WTC11 (cell line): ENCODE results near the gene PPFIBP1. TPM values are rescaled to one million over a fixed set of nuclear protein-coding genes. Genes with fewer than 3 reads are reported as not detected.

ENCODE experiments used
- ATAC-seq: fragments of 200-7000 bp; cut with Tn5 transposase; 2 replicates; pipeline ENCODE4 v1.10.0; 2021; ENCODE audit warnings: mild to moderate bottlenecking, moderate library complexity
- CTCF ChIA-PET: fragments of 300-600 bp; sonication (Branson Sonifier 250); formaldehyde crosslinking; loops from one replicate; lab custom pipeline; 2021; ENCODE audit warnings: antibody characterized with exemption; lab: Charles Lee
- POLR2A ChIA-PET: fragments of 350-600 bp; sonication (Branson Sonifier 250); formaldehyde crosslinking; loops from one replicate; lab custom pipeline; 2021; ENCODE audit warnings: antibody characterized with exemption; lab: Charles Lee
- DNase-seq: peaks from one replicate; pipeline ENCODE4 v3.0.0; 2021; ENCODE audit warnings: low spot score
- H3K27ac Mint-ChIP-seq: 2 replicates; pipeline ENCODE4 v1.8.0; 2021; ENCODE audit warnings: mixed read lengths
- H3K27me3 Mint-ChIP-seq: 2 replicates; pipeline ENCODE4 v1.8.0; 2021; ENCODE audit warnings: low read depth, mild to moderate bottlenecking, moderate library complexity, mixed read lengths
- H3K36me3 Mint-ChIP-seq: 2 replicates; pipeline ENCODE4 v1.8.0; 2021; ENCODE audit warnings: mixed read lengths
- H3K4me1 Mint-ChIP-seq: 2 replicates; pipeline ENCODE4 v1.8.0; 2022; ENCODE audit warnings: mixed read lengths
- H3K4me3 Mint-ChIP-seq: 2 replicates; pipeline ENCODE4 v1.8.0; 2021; ENCODE audit warnings: mild to moderate bottlenecking, moderate library complexity, mixed read lengths
- H3K9me3 Mint-ChIP-seq: 2 replicates; pipeline ENCODE4 v1.8.0; 2021; ENCODE audit warnings: mixed read lengths
- ETV6 ChIP-seq: sonication (generic); formaldehyde crosslinking; IDR thresholded peaks from 2 replicates; pipeline ENCODE4 v1.8.1; 2022; ENCODE audit warnings: mild to moderate bottlenecking, missing genetic modification reagents
- NFATC4 ChIP-seq: fragments of 250-450 bp; sonication (Bioruptor Pico); IDR thresholded peaks from 2 replicates; pipeline ENCODE4 v1.9.0; 2021; ENCODE audit warnings: mild to moderate bottlenecking
- NR1H2 ChIP-seq: sonication (generic); formaldehyde crosslinking; IDR thresholded peaks from 2 replicates; pipeline ENCODE4 v1.9.0; 2021; ENCODE audit warnings: mild to moderate bottlenecking, moderate library complexity, missing genetic modification reagents
- RORB ChIP-seq: fragments of 250-450 bp; sonication (Bioruptor Pico); IDR thresholded peaks from 2 replicates; pipeline ENCODE4 v1.9.0; 2021; ENCODE audit warnings: mild to moderate bottlenecking
- SMAD3 ChIP-seq: sonication (generic); formaldehyde crosslinking; IDR thresholded peaks from 2 replicates; pipeline ENCODE4 v1.8.0; 2022; ENCODE audit warnings: missing genetic modification reagents, mild to moderate bottlenecking, borderline replicate concordance
- SOX15 ChIP-seq: fragments of 250-450 bp; sonication (Bioruptor Pico); IDR thresholded peaks from 2 replicates; pipeline ENCODE4 v1.9.0; 2021; ENCODE audit warnings: mild to moderate bottlenecking
- ZNF121 ChIP-seq: sonication (generic); formaldehyde crosslinking; IDR thresholded peaks from 2 replicates; pipeline ENCODE4 v1.8.0; 2023; ENCODE audit warnings: missing genetic modification reagents
- ZNF317 ChIP-seq: sonication (generic); formaldehyde crosslinking; IDR thresholded peaks from 2 replicates; pipeline ENCODE4 v1.8.1; 2023; ENCODE audit warnings: low read depth, mild to moderate bottlenecking, moderate library complexity, missing genetic modification reagents, borderline replicate concordance
- total RNA-seq: library from RNA; stranded (reverse); gene quantifications from 3 replicates; pipeline ENCODE4 v1.2.3, GENCODE V29; 2021
- TF ChIP-seq, protein P1 (sequence below): sonication (generic); formaldehyde crosslinking; IDR thresholded peaks from 2 replicates; pipeline ENCODE4 v1.8.1; 2023; ENCODE audit warnings: mild to moderate bottlenecking, missing genetic modification reagents, moderate library complexity
- TF ChIP-seq, protein P2 (sequence below): sonication (generic); formaldehyde crosslinking; IDR thresholded peaks from 2 replicates; pipeline ENCODE4 v1.8.1; 2023; ENCODE audit warnings: mild to moderate bottlenecking, missing genetic modification reagents
- TF ChIP-seq, protein P3 (sequence below): fragments of 250-450 bp; sonication (Bioruptor Pico); IDR thresholded peaks from 2 replicates; pipeline ENCODE4 v1.9.0; 2021; ENCODE audit warnings: mild to moderate bottlenecking, borderline replicate concordance
- TF ChIP-seq, protein P4 (sequence below): fragments of 250-450 bp; sonication (Bioruptor Pico); conservative IDR thresholded peaks from 2 replicates; pipeline ENCODE4 v1.9.0; 2021; ENCODE audit warnings: mild to moderate bottlenecking
- TF ChIP-seq, protein P5 (sequence below): sonication (generic); formaldehyde crosslinking; conservative IDR thresholded peaks from 2 replicates; pipeline ENCODE4 v1.8.1; 2023; ENCODE audit warnings: mild to moderate bottlenecking, low read depth, missing genetic modification reagents, moderate library complexity
- TF ChIP-seq, protein P6 (sequence below): sonication (generic); formaldehyde crosslinking; IDR thresholded peaks from 2 replicates; pipeline ENCODE4 v1.8.1; 2022; ENCODE audit warnings: missing genetic modification reagents, borderline replicate concordance
- TF ChIP-seq, protein P7 (sequence below): sonication (generic); formaldehyde crosslinking; conservative IDR thresholded peaks from 2 replicates; pipeline ENCODE4 v1.8.1; 2022; ENCODE audit warnings: mild to moderate bottlenecking, missing genetic modification reagents
- TF ChIP-seq, protein P8 (sequence below): sonication (generic); formaldehyde crosslinking; IDR thresholded peaks from 2 replicates; pipeline ENCODE4 v1.8.1; 2023; ENCODE audit warnings: mild to moderate bottlenecking, missing genetic modification reagents
- TF ChIP-seq, protein P9 (sequence below): sonication (generic); formaldehyde crosslinking; IDR thresholded peaks from 2 replicates; pipeline ENCODE4 v1.8.1; 2023; ENCODE audit warnings: mild to moderate bottlenecking, missing genetic modification reagents, borderline replicate concordance

Gene PPFIBP1
- total RNA-seq, 1 experiment from 2014 or later: 27.7 TPM

DNA sequence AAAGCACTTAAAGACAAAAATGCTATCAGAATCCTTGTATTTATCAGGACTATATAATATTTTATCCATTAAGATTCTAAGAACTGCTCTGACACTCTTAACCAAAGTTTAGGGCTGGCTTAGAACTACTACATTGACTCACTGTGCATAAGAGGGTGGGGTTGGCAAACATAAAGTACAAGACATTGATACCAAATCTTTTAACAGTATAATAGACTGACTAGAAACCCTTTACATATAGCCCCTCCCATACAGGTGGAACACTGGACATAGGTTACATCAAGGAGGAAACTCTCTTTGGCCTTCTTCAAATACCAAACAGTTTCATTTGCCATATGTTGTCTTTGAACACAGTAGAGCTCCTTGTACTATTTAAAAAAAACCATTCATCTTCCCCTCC, 156.6 kb downstream of the PPFIBP1 start:
- Mint-ChIP-seq H3K4me1 (no peaks in the 10 kb centered on the region), H3K36me3 (peaks cover 6% of the 10 kb centered on the region), H3K9me3 (no peaks in the 10 kb centered on the region), H3K4me3 (no peak overlapping the region), H3K27me3 (no peaks in the 10 kb centered on the region), H3K27ac (no peak overlapping the region)
- ChIA-PET CTCF (no interaction called here), POLR2A (no interaction called here)
- ATAC-seq (no peak), DNase-seq (no peak)
- TF ChIP-seq, protein P1, sequence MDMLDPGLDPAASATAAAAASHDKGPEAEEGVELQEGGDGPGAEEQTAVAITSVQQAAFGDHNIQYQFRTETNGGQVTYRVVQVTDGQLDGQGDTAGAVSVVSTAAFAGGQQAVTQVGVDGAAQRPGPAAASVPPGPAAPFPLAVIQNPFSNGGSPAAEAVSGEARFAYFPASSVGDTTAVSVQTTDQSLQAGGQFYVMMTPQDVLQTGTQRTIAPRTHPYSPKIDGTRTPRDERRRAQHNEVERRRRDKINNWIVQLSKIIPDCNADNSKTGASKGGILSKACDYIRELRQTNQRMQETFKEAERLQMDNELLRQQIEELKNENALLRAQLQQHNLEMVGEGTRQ (CRISPR knock-in tag): no peak
- TF ChIP-seq, protein P2, sequence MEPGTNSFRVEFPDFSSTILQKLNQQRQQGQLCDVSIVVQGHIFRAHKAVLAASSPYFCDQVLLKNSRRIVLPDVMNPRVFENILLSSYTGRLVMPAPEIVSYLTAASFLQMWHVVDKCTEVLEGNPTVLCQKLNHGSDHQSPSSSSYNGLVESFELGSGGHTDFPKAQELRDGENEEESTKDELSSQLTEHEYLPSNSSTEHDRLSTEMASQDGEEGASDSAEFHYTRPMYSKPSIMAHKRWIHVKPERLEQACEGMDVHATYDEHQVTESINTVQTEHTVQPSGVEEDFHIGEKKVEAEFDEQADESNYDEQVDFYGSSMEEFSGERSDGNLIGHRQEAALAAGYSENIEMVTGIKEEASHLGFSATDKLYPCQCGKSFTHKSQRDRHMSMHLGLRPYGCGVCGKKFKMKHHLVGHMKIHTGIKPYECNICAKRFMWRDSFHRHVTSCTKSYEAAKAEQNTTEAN: no peak
- TF ChIP-seq, protein P3, sequence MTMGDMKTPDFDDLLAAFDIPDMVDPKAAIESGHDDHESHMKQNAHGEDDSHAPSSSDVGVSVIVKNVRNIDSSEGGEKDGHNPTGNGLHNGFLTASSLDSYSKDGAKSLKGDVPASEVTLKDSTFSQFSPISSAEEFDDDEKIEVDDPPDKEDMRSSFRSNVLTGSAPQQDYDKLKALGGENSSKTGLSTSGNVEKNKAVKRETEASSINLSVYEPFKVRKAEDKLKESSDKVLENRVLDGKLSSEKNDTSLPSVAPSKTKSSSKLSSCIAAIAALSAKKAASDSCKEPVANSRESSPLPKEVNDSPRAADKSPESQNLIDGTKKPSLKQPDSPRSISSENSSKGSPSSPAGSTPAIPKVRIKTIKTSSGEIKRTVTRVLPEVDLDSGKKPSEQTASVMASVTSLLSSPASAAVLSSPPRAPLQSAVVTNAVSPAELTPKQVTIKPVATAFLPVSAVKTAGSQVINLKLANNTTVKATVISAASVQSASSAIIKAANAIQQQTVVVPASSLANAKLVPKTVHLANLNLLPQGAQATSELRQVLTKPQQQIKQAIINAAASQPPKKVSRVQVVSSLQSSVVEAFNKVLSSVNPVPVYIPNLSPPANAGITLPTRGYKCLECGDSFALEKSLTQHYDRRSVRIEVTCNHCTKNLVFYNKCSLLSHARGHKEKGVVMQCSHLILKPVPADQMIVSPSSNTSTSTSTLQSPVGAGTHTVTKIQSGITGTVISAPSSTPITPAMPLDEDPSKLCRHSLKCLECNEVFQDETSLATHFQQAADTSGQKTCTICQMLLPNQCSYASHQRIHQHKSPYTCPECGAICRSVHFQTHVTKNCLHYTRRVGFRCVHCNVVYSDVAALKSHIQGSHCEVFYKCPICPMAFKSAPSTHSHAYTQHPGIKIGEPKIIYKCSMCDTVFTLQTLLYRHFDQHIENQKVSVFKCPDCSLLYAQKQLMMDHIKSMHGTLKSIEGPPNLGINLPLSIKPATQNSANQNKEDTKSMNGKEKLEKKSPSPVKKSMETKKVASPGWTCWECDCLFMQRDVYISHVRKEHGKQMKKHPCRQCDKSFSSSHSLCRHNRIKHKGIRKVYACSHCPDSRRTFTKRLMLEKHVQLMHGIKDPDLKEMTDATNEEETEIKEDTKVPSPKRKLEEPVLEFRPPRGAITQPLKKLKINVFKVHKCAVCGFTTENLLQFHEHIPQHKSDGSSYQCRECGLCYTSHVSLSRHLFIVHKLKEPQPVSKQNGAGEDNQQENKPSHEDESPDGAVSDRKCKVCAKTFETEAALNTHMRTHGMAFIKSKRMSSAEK: no peak
- TF ChIP-seq, protein P4, sequence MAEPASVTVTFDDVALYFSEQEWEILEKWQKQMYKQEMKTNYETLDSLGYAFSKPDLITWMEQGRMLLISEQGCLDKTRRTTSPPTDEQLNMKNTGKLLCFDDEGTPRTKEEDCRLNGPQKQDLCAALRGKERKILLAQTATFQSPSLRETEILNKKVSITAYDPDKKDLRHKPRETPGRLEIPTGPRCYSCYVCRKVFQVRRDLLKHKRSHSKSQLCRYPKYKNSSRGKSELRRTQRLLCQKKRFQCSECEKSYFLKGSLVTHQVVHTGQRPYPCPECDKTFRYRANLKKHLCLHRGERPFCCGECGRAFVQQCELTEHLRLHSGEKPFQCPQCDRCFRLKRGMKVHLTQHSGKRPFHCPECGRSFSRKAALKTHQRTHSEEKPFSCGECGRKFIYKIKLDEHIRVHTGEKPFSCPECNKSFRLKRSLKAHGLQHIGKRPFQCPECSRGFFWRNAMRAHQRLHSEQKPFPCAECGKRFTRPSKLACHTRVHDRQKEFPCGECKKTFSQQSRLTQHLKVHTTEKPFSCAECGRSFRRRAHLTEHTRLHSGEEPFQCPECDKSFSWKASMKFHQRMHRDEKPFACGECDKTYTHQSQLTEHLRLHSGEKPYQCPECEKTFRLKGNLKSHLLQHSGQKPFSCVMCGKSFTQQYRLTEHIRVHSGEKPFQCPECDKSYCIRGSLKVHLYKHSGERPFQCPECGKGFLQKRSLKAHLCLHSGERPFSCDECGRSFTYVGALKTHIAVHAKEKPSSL (CRISPR knock-in tag): no peak
- no peak for TF ChIP-seq ZNF121 (CRISPR knock-in tag)
- TF ChIP-seq ZNF317: no peak
- no peak for TF ChIP-seq SMAD3 (CRISPR knock-in tag)
- TF ChIP-seq, protein P5, sequence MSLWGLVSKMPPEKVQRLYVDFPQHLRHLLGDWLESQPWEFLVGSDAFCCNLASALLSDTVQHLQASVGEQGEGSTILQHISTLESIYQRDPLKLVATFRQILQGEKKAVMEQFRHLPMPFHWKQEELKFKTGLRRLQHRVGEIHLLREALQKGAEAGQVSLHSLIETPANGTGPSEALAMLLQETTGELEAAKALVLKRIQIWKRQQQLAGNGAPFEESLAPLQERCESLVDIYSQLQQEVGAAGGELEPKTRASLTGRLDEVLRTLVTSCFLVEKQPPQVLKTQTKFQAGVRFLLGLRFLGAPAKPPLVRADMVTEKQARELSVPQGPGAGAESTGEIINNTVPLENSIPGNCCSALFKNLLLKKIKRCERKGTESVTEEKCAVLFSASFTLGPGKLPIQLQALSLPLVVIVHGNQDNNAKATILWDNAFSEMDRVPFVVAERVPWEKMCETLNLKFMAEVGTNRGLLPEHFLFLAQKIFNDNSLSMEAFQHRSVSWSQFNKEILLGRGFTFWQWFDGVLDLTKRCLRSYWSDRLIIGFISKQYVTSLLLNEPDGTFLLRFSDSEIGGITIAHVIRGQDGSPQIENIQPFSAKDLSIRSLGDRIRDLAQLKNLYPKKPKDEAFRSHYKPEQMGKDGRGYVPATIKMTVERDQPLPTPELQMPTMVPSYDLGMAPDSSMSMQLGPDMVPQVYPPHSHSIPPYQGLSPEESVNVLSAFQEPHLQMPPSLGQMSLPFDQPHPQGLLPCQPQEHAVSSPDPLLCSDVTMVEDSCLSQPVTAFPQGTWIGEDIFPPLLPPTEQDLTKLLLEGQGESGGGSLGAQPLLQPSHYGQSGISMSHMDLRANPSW (CRISPR knock-in tag): no peak
- TF ChIP-seq NR1H2 (CRISPR knock-in tag): no peak
- TF ChIP-seq, protein P6, sequence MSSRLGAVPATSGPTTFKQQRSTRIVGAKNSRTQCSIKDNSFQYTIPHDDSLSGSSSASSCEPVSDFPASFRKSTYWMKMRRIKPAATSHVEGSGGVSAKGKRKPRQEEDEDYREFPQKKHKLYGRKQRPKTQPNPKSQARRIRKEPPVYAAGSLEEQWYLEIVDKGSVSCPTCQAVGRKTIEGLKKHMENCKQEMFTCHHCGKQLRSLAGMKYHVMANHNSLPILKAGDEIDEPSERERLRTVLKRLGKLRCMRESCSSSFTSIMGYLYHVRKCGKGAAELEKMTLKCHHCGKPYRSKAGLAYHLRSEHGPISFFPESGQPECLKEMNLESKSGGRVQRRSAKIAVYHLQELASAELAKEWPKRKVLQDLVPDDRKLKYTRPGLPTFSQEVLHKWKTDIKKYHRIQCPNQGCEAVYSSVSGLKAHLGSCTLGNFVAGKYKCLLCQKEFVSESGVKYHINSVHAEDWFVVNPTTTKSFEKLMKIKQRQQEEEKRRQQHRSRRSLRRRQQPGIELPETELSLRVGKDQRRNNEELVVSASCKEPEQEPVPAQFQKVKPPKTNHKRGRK (CRISPR knock-in tag): no peak
- no peak for TF ChIP-seq NFATC4 (CRISPR knock-in tag)
- no peak for TF ChIP-seq SOX15 (CRISPR knock-in tag)
- TF ChIP-seq, protein P7, sequence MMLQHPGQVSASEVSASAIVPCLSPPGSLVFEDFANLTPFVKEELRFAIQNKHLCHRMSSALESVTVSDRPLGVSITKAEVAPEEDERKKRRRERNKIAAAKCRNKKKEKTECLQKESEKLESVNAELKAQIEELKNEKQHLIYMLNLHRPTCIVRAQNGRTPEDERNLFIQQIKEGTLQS (CRISPR knock-in tag): no peak
- no peak for TF ChIP-seq RORB
- TF ChIP-seq, protein P8, sequence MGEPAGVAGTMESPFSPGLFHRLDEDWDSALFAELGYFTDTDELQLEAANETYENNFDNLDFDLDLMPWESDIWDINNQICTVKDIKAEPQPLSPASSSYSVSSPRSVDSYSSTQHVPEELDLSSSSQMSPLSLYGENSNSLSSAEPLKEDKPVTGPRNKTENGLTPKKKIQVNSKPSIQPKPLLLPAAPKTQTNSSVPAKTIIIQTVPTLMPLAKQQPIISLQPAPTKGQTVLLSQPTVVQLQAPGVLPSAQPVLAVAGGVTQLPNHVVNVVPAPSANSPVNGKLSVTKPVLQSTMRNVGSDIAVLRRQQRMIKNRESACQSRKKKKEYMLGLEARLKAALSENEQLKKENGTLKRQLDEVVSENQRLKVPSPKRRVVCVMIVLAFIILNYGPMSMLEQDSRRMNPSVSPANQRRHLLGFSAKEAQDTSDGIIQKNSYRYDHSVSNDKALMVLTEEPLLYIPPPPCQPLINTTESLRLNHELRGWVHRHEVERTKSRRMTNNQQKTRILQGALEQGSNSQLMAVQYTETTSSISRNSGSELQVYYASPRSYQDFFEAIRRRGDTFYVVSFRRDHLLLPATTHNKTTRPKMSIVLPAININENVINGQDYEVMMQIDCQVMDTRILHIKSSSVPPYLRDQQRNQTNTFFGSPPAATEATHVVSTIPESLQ (CRISPR knock-in tag): no peak
- TF ChIP-seq, protein P9, sequence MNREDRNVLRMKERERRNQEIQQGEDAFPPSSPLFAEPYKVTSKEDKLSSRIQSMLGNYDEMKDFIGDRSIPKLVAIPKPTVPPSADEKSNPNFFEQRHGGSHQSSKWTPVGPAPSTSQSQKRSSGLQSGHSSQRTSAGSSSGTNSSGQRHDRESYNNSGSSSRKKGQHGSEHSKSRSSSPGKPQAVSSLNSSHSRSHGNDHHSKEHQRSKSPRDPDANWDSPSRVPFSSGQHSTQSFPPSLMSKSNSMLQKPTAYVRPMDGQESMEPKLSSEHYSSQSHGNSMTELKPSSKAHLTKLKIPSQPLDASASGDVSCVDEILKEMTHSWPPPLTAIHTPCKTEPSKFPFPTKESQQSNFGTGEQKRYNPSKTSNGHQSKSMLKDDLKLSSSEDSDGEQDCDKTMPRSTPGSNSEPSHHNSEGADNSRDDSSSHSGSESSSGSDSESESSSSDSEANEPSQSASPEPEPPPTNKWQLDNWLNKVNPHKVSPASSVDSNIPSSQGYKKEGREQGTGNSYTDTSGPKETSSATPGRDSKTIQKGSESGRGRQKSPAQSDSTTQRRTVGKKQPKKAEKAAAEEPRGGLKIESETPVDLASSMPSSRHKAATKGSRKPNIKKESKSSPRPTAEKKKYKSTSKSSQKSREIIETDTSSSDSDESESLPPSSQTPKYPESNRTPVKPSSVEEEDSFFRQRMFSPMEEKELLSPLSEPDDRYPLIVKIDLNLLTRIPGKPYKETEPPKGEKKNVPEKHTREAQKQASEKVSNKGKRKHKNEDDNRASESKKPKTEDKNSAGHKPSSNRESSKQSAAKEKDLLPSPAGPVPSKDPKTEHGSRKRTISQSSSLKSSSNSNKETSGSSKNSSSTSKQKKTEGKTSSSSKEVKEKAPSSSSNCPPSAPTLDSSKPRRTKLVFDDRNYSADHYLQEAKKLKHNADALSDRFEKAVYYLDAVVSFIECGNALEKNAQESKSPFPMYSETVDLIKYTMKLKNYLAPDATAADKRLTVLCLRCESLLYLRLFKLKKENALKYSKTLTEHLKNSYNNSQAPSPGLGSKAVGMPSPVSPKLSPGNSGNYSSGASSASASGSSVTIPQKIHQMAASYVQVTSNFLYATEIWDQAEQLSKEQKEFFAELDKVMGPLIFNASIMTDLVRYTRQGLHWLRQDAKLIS (CRISPR knock-in tag): no peak
- TF ChIP-seq ETV6 (CRISPR knock-in tag): no peak
